HS-27A (cell line): ENCODE measurements around the gene CLEC16A.
A peak's percentile ranks its signal among the peaks of the same experiment; 100 is the strongest.

Experiments used
- DNase-seq: peaks from one replicate; pipeline ENCODE4 v3.0.0-alpha.2; 2012; ENCODE audit warnings: low read depth, missing footprints

Gene CLEC16A

DNA sequence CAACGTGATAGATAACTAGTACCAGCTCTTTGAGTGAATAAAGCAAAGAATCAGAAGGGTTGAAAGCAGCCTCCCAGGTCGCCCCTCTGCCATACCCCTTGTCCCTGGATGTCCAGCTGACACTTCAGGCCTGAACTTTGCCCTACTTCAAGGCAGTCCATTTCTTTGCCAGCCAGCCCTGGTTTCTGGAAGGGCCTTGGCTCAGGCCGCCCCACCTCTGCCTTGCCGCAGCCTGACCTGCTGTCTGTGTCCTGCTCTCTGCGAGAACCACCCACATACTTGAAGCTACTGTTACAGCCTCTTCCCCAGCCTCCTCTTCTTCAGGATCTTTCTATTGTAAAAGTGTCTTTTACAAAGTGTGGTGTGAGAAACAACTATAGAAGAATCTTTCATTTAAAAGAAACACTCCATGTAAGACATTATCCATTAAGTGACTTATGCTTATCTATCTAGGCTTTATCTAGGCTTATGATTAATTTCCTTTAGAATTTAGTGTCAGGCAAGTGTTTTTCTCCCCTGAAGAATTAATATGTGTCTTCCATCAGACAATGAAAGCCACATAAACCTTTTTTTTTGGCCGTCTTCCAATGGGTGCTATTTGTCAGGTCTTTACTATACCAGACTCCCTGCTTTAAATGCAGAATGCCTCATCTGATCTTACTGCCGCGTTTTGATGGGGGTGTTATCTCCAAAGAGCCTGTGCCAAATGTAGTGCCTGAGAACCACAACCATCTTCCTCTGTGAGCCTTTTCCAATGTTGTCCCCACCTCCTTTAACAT lies 177.7 kb downstream of the CLEC16A start:
- no peak for DNase-seq

DNA sequence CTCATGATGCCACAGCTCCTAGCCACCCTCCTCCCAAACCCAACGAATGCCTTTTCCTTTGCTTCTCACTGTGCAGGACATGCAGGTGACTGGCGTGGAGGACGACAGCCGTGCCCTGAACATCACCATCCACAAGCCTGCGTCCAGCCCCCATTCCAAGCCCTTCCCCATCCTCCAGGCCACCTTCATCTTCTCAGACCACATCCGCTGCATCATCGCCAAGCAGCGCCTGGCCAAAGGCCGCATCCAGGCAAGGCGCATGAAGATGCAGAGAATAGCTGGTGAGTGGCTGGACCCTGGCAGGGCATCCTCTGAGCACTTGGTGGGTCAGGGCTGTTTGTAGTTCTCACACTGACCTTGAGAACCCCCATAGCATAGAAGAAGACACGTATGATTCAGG lies 179.3 kb downstream of the CLEC16A start:
- no peak for DNase-seq

DNA sequence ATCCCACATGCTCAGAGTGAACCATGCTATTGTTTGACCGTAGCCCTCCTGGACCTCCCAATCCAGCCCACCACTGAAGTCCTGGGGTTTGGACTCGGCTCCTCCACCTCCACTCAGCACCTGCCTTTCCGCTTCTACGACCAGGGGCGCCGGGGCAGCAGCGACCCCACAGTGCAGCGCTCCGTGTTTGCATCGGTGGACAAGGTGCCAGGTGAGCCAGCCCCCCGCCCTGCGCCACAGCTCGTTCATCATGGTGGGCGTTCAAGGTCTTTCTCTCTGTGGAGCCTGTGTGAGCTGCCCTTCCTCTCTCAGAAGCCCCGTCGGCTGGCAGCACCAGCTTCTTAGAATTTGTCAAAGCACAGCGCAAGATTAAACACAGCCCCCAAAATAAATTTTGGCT lies 181.6 kb downstream of the CLEC16A start:
- DNase-seq, result no peak

GRCh38 chr16:11126399-11127054 lies 182.2 kb downstream of the CLEC16A start:
- DNase-seq, result no peak

- DNase-seq, result no peak
Measured at GRCh38 chr16:11127610-11128195, 183.3 kb downstream of the CLEC16A start.

- DNase-seq, result no peak
Measured at GRCh38 chr16:11128211-11129141, 184.1 kb downstream of the CLEC16A start.

- no peak for DNase-seq
Measured at GRCh38 chr16:11129378-11129781, 185.0 kb downstream of the CLEC16A start.

- no peak for DNase-seq
Measured at GRCh38 chr16:11130978-11131665, 186.8 kb downstream of the CLEC16A start.

- no peak for DNase-seq
Measured at GRCh38 chr16:11131706-11132105, 187.3 kb downstream of the CLEC16A start.

GRCh38 chr16:11133344-11133943 lies 189.1 kb downstream of the CLEC16A start:
- peak; percentile 84 for DNase-seq

- no peak for DNase-seq
Measured at GRCh38 chr16:11134722-11135463, 190.5 kb downstream of the CLEC16A start.

GRCh38 chr16:11135464-11135973 lies 191.2 kb downstream of the CLEC16A start:
- no peak for DNase-seq

GRCh38 chr16:11136600-11136999 lies 192.2 kb downstream of the CLEC16A start:
- no peak for DNase-seq

DNA sequence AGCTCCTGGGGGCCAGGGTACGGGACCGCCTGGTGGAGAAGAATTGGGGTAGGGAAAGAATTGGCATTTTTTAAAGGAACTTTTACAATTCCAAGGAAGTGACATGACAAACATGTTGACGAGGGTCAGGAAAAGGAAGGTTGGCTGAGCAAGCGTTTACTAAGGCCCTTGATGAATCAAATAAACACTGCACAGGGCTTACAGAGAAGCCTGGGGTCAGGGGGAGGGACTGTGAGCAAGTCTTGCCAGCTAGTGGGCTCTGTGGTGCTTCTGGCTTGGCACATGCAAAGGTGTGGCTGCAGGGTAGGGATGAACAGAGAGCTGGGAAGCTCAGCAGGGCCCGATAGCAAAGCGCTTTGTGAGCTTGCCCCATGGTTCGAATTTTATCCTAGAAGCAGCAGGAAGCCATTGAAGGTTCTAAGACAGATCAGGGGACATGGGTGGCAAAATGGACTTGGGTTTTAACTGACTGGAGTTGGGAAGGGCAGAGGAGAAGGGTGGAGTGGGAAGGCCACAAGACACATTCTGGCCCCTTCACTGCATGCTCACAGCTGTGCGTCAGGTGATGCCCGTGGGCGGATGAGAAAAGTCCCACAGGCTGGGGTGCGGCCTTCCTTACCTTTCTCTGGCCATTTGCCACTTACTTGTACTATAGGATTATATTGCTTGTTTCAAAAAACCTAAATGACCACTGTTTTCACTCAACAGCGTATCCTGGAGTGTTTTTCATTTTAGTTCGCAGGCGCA lies 193.8 kb downstream of the CLEC16A start:
- no peak for DNase-seq

- no peak for DNase-seq
Measured at GRCh38 chr16:11138769-11139325, 194.5 kb downstream of the CLEC16A start.

DNA sequence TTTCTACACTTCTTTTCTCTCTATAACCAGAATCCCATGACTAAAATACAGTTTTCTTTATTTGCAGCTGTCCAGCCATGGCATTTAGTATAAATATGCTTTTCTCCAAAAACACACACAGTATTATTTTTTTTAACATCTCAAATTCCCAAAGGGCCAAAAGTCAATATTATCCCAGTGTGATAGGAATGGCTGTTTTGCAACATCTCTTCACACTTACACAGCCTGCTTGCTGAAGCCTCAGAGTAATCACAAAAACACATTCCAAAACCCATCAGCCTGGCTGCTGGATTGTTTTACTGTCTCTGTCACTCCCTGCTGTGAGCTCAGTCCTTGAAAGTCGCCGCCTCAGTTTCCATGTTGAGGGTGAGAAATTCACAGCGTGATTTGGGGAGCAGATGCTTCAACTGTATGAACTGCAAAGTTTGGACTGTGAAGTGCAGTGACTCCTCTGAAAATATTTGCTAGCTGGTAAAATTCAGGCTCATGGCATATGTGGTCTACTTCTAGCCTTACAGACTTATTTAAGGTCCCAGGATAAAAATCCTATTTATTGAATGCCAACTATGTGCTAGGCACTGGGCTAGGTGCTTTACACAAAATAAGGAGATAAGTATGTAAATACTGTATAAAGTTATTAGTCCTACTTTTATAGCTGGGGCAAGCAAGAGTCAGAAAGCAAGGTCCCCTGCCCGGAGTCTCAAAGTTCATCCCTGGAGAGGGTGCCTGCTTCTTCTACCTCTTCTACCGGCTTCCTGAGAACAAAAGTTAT lies 195.1 kb downstream of the CLEC16A start:
- no peak for DNase-seq

DNA sequence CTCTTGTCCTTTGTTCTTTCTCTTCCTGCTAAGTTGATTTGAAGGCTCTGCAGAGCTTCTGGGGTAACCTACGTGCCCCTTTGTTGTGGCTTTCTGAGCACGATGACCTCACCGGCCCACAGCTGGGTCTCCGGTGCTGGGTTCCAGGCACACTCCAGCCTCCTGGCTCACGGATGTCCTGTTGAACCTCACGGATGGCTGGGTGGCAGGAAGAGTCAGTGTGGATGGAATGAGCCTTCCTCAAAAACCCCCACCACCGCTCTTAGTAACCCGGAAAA lies 195.7 kb downstream of the CLEC16A start:
- no peak for DNase-seq

- DNase-seq, result no peak
Measured at GRCh38 chr16:11140466-11140865, 196.1 kb downstream of the CLEC16A start.

- DNase-seq, result no peak
Measured at GRCh38 chr16:11140867-11141266, 196.5 kb downstream of the CLEC16A start.
